HAP-1 (cell line): ENCODE measurements around the gene DAGLA.

Experiments
- DNase-seq, 2 experiments: peaks; one replicate each; pipeline ENCODE4 v3.0.0-alpha.2; 2016 to 2020; ENCODE audit warnings: low spot score in 2 of 2
- H3K27me3 ChIP-seq: fragments of 250-450 bp; sonication (Bioruptor Pico); 2 replicates; pipeline ENCODE4 v1.5.1; 2020; ENCODE audit warnings: low read depth, mild to moderate bottlenecking, moderate library complexity
- H3K36me3 ChIP-seq: fragments of 250-450 bp; sonication (Bioruptor Pico); replicated peaks from 2 replicates; pipeline ENCODE4 v1.5.1; 2020; ENCODE audit warnings: mild to moderate bottlenecking
- H3K4me1 ChIP-seq: fragments of 250-450 bp; sonication (Bioruptor Pico); 2 replicates; pipeline ENCODE4 v1.5.1; 2020; ENCODE audit warnings: mild to moderate bottlenecking
- H3K4me3 ChIP-seq: fragments of 250-450 bp; sonication (Bioruptor Pico); 2 replicates; pipeline ENCODE4 v1.5.1; 2020; ENCODE audit warnings: mild to moderate bottlenecking, moderate library complexity
- H3K9me3 ChIP-seq: fragments of 250-450 bp; sonication (Bioruptor Pico); 2 replicates; pipeline ENCODE4 v1.5.1; 2020; ENCODE audit warnings: mild to moderate bottlenecking, moderate library complexity
- in situ Hi-C: fragments of 300-500 bp; cut with MboI; formaldehyde crosslinking; loops from 3 replicates; pipeline ENCODE4 v1.14.3; 2020; ENCODE audit warnings: low sequenced_read_pairs, inconsistent platforms, mixed read lengths

Gene DAGLA

GRCh38 chr11:61751384-61751783 is 71.2 kb downstream of the DAGLA start:
- Histone ChIP-seq H3K36me3 (no peaks in the 10 kb centered on the region), H3K9me3 (no peaks in the 10 kb centered on the region), H3K27me3 (no peaks in the 10 kb centered on the region), H3K4me1 (peaks cover 3% of the 10 kb centered on the region), H3K4me3 (no peak overlapping the region)
- in situ Hi-C loops, result no loop called here
- DNase-seq, result no peak

- Histone ChIP-seq H3K9me3 (no peaks in the 10 kb centered on the region), H3K27me3 (no peaks in the 10 kb centered on the region), H3K4me3 (peak within 1 kb of the TSS; percentile 43), H3K4me1 (peaks cover 3% of the 10 kb centered on the region), H3K36me3 (no peaks in the 10 kb centered on the region)
- peak; percentile 21 to 77 for DNase-seq
- in situ Hi-C loops, result no loop called here
Measured at GRCh38 chr11:61752117-61752924, 72.1 kb downstream of the DAGLA start, which contains the start of gene MYRF. Gene MYRF (plus strand): TSS chr11:61752636. CDS start chr11:61752745, 109 bp downstream.

DNA sequence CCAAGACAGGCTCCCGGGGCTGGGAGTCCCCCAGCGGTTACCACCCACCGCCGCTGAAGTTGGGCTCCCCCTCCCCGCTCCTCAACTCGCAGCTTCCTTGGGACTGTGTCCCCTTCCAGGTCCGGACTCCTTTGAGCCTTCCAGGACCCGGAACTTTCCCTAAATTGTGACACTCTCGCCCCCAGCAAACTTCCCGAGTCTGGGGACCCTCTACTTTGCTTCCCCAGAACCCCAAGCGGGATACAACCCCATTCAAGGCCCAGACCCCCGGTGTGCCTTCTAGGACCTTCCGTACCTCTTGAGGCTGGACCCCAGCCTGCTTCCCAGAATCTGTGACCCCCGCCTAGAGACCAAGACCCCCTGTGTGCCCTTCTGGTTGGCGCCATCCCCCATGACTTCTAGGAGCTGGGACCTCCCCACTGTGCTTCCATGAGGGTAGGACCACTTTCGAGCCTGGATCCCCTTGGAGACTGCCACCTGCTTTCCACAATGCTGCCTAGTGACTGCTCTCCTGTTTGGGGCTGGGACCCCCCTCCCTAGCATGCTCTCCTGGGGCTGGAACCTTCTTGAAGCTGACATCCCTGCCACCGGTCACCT is 72.8 kb downstream of the DAGLA start:
- in situ Hi-C loops, result no loop called here
- no peaks in the 10 kb centered on the region for H3K36me3 ChIP-seq
- H3K4me3 ChIP-seq, result peak overlapping the region; percentile 43
- H3K4me1 ChIP-seq, result peaks cover 3% of the 10 kb centered on the region
- no peaks in the 10 kb centered on the region for H3K9me3 ChIP-seq
- H3K27me3 ChIP-seq, result no peaks in the 10 kb centered on the region
- DNase-seq, result no peak

DNA sequence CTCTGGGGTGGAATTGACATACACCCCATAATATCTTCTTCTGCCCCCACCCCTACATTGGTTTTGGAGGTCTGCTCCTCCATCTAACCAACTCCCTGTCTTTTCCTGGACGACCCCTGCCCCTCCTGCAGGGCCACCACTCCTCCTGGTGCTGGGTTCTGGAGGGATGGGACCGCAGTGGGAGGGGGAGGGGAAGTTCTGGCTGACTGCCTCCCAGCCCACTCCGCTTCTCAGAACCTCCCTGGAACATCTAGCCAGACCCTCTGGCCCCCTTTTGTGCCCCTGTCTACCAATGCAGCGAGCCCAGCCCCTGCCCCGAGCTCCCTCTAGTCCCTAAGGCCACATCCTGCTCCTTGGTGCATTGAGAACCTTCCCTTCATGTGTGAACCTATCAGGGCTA is 73.5 kb downstream of the DAGLA start:
- Histone ChIP-seq H3K27me3 (no peaks in the 10 kb centered on the region), H3K36me3 (no peaks in the 10 kb centered on the region), H3K4me3 (no peak overlapping the region), H3K4me1 (peaks cover 3% of the 10 kb centered on the region), H3K9me3 (no peaks in the 10 kb centered on the region)
- DNase-seq, result no peak
- in situ Hi-C loops, result no loop called here

GRCh38 chr11:61754534-61755482 is 74.6 kb downstream of the DAGLA start:
- no peak for DNase-seq
- Histone ChIP-seq H3K4me3 (no peak overlapping the region), H3K4me1 (peaks cover 2% of the 10 kb centered on the region), H3K9me3 (no peaks in the 10 kb centered on the region), H3K36me3 (no peaks in the 10 kb centered on the region), H3K27me3 (no peaks in the 10 kb centered on the region)
- in situ Hi-C loops, result no loop called here

- no peak overlapping the region for H3K4me3 ChIP-seq
- in situ Hi-C loops, result no loop called here
- DNase-seq, result no peak
- H3K27me3 ChIP-seq, result no peaks in the 10 kb centered on the region
- no peaks in the 10 kb centered on the region for H3K4me1 ChIP-seq
- H3K36me3 ChIP-seq, result no peaks in the 10 kb centered on the region
- H3K9me3 ChIP-seq, result no peaks in the 10 kb centered on the region
Measured at GRCh38 chr11:61756147-61756451, 75.9 kb downstream of the DAGLA start.

GRCh38 chr11:61756452-61757212 is 76.4 kb downstream of the DAGLA start:
- Histone ChIP-seq H3K9me3 (no peaks in the 10 kb centered on the region), H3K4me1 (no peaks in the 10 kb centered on the region), H3K27me3 (no peaks in the 10 kb centered on the region), H3K36me3 (no peaks in the 10 kb centered on the region), H3K4me3 (no peak overlapping the region)
- in situ Hi-C loops, result no loop called here
- no peak for DNase-seq

- Histone ChIP-seq H3K4me3 (no peak overlapping the region), H3K4me1 (no peaks in the 10 kb centered on the region), H3K9me3 (no peaks in the 10 kb centered on the region), H3K36me3 (no peaks in the 10 kb centered on the region), H3K27me3 (no peaks in the 10 kb centered on the region)
- in situ Hi-C loops, result no loop called here
- no peak for DNase-seq
Measured at GRCh38 chr11:61757213-61757862, 77.1 kb downstream of the DAGLA start.

DNA sequence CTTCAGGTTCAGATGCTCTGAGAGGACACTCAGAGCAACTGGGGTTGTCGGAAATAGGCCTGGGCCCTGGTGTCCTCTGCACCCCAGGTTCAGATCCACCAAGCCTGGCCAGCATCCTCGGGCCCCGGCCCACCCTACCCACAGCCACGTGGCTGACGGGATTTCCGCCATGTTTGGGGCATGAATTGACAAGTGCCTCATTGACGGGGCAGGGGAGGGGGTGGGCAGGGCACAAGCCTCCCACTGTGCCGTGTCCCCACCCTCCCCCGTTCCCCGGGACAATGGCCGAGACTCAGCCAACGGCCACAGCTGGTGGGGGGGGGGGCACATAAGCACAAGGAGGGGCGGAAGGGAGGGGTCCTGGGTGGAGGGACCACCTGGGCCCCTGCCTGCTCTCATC is 80.8 kb downstream of the DAGLA start:
- in situ Hi-C loops, result no loop called here
- H3K4me1 ChIP-seq, result no peaks in the 10 kb centered on the region
- no peak for DNase-seq

DNA sequence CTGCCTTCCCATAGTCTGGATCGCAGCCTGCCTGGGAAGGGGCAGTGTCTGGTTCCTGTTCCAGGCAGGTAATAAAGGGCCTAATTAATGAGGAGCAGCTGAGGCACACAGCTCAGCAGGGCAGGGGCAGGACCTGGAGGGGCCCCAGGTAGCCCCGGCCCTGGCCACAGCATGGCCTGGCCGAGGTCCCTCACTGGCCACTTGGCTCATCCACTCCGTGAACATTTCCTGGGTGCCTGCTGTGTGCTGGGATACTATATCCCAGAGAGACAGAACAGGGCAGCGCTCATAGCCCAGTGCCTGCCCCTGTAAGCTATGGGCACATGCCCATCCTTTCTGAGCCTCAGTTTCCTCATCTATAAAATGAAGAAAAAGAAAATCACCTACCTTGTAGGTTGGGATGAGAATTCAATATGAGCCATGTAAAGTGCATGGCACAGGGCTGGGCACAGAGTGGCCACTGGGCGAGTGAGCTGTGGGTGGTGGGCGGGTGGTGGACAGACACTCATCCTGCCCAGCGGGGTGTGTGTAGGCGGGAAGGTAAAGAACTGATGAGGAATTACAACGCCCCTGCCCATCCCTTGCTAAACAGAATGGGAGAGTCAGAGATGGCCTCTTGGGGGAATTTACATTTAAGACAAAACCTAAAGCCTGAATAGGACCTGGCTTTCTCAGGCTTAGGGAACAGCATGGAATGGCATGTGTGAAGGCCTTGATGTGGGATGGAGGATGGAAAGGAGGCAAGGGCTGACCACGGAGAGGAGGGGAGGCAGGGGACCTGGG is 81.4 kb downstream of the DAGLA start:
- H3K4me1 ChIP-seq, result no peaks in the 10 kb centered on the region
- H3K9me3 ChIP-seq, result no peaks in the 10 kb centered on the region
- DNase-seq, result no peak
- no peak overlapping the region for H3K4me3 ChIP-seq
- in situ Hi-C loops, result no loop called here
- no peaks in the 10 kb centered on the region for H3K36me3 ChIP-seq
- H3K27me3 ChIP-seq, result no peaks in the 10 kb centered on the region

More for the DNA sequence above, 80.8 kb downstream of the DAGLA start:
- no peaks in the 10 kb centered on the region for H3K27me3 ChIP-seq
- H3K4me3 ChIP-seq, result no peak overlapping the region
- H3K36me3 ChIP-seq, result no peaks in the 10 kb centered on the region
- no peaks in the 10 kb centered on the region for H3K9me3 ChIP-seq

- no peak for DNase-seq
- no peak overlapping the region for H3K4me3 ChIP-seq
- H3K4me1 ChIP-seq, result no peaks in the 10 kb centered on the region
- H3K36me3 ChIP-seq, result no peaks in the 10 kb centered on the region
- H3K9me3 ChIP-seq, result no peaks in the 10 kb centered on the region
- in situ Hi-C loops, result no loop called here
- H3K27me3 ChIP-seq, result no peaks in the 10 kb centered on the region
Measured at GRCh38 chr11:61762223-61762615, 82.0 kb downstream of the DAGLA start.

- no peaks in the 10 kb centered on the region for H3K4me1 ChIP-seq
- H3K9me3 ChIP-seq, result no peaks in the 10 kb centered on the region
- in situ Hi-C loops, result no loop called here
- no peaks in the 10 kb centered on the region for H3K27me3 ChIP-seq
- DNase-seq, result no peak
- H3K36me3 ChIP-seq, result no peaks in the 10 kb centered on the region
- no peak overlapping the region for H3K4me3 ChIP-seq
Measured at GRCh38 chr11:61762798-61763197, 82.6 kb downstream of the DAGLA start.
